WERI-Rb-1 (cell line): ENCODE results near the gene S100A1.

Experiments used
- DNase-seq: peaks from one replicate; pipeline ENCODE4 v3.0.0-alpha.2; 2020
- H3K27ac ChIP-seq: fragments of 250-450 bp; sonication (Bioruptor Pico); 2 replicates; pipeline ENCODE4 v1.5.1; 2020; ENCODE audit warnings: mild to moderate bottlenecking, moderate library complexity
- H3K27me3 ChIP-seq: fragments of 250-450 bp; sonication (Bioruptor Pico); 2 replicates; pipeline ENCODE4 v1.5.1; 2021; ENCODE audit warnings: mild to moderate bottlenecking, low read depth, moderate library complexity; ENCODE audit not compliant: insufficient read depth, severe bottlenecking
- H3K36me3 ChIP-seq: fragments of 250-450 bp; sonication (Bioruptor Pico); 2 replicates; pipeline ENCODE4 v1.5.1; 2020; ENCODE audit warnings: mild to moderate bottlenecking, moderate library complexity
- H3K4me3 ChIP-seq: 2 replicates; pipeline ENCODE4 v1.5.1; 2011; ENCODE audit warnings: low read depth, mild to moderate bottlenecking, control low read depth, low read length
- H3K9me3 ChIP-seq: fragments of 250-450 bp; sonication (Bioruptor Pico); 2 replicates; pipeline ENCODE4 v1.5.1; 2021; ENCODE audit warnings: mild to moderate bottlenecking, moderate library complexity; ENCODE audit not compliant: severe bottlenecking
- TF ChIP-seq, protein P1 (sequence below): IDR thresholded peaks from 2 replicates; pipeline ENCODE4 v1.5.1; 2011; ENCODE audit warnings: low read depth, mild to moderate bottlenecking, control low read depth, inconsistent platforms, low read length

The S100A1 gene

GRCh38 chr1:153651771-153652170, 23.5 kb downstream of the S100A1 start:
- Histone ChIP-seq H3K36me3 (peaks cover 9% of the 10 kb centered on the region), H3K27ac (no peak overlapping the region), H3K9me3 (peaks cover 2% of the 10 kb centered on the region), H3K4me3 (no peak overlapping the region), H3K27me3 (no peaks in the 10 kb centered on the region)
- TF ChIP-seq, protein P1, sequence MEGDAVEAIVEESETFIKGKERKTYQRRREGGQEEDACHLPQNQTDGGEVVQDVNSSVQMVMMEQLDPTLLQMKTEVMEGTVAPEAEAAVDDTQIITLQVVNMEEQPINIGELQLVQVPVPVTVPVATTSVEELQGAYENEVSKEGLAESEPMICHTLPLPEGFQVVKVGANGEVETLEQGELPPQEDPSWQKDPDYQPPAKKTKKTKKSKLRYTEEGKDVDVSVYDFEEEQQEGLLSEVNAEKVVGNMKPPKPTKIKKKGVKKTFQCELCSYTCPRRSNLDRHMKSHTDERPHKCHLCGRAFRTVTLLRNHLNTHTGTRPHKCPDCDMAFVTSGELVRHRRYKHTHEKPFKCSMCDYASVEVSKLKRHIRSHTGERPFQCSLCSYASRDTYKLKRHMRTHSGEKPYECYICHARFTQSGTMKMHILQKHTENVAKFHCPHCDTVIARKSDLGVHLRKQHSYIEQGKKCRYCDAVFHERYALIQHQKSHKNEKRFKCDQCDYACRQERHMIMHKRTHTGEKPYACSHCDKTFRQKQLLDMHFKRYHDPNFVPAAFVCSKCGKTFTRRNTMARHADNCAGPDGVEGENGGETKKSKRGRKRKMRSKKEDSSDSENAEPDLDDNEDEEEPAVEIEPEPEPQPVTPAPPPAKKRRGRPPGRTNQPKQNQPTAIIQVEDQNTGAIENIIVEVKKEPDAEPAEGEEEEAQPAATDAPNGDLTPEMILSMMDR, result no peak
- no peak for DNase-seq

DNA sequence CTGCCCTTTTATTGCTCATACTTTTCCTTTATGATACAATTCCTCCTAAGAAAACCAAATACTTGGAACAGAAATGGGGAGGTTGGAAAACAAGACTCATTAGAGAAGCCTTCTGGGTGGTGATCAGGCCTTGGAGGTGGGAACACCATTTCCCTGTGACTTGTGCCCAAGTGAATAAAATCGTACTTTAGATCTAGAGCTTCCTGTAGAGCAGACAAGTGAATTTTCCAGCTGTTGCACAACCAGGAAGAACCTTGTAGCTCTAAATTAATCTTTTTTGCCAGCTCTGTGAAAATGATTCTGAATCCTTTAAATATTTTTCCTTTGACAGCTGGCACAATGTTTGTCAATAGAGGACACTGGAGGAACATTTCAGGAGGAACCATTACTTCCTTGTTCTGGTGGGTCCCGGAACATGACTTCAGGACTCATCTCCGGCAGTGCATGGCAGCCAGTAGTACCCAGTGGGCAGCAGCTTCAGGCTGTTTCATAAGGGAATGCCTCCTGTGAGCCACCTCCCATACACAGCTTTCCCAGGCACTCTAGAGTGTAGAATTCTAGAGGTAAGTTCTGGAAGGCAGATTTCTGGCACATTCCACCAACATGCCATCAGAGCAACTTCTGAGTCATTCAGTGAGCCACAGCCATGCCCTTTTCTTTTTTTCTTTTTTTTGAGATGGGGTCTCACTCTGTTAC, 24.7 kb downstream of the S100A1 start:
- TF ChIP-seq, protein P1, result no peak
- H3K9me3 ChIP-seq, result peaks cover 2% of the 10 kb centered on the region
- no peaks in the 10 kb centered on the region for H3K36me3 ChIP-seq
- no peaks in the 10 kb centered on the region for H3K27me3 ChIP-seq
- no peak for DNase-seq
- no peak overlapping the region for H3K27ac ChIP-seq
- no peak overlapping the region for H3K4me3 ChIP-seq

GRCh38 chr1:153655333-153655732, 27.1 kb downstream of the S100A1 start:
- H3K36me3 ChIP-seq, result peaks cover 11% of the 10 kb centered on the region
- no peaks in the 10 kb centered on the region for H3K27me3 ChIP-seq
- H3K27ac ChIP-seq, result no peak overlapping the region
- TF ChIP-seq, protein P1, result no peak
- DNase-seq, result no peak
- no peak overlapping the region for H3K4me3 ChIP-seq
- H3K9me3 ChIP-seq, result no peaks in the 10 kb centered on the region

DNA sequence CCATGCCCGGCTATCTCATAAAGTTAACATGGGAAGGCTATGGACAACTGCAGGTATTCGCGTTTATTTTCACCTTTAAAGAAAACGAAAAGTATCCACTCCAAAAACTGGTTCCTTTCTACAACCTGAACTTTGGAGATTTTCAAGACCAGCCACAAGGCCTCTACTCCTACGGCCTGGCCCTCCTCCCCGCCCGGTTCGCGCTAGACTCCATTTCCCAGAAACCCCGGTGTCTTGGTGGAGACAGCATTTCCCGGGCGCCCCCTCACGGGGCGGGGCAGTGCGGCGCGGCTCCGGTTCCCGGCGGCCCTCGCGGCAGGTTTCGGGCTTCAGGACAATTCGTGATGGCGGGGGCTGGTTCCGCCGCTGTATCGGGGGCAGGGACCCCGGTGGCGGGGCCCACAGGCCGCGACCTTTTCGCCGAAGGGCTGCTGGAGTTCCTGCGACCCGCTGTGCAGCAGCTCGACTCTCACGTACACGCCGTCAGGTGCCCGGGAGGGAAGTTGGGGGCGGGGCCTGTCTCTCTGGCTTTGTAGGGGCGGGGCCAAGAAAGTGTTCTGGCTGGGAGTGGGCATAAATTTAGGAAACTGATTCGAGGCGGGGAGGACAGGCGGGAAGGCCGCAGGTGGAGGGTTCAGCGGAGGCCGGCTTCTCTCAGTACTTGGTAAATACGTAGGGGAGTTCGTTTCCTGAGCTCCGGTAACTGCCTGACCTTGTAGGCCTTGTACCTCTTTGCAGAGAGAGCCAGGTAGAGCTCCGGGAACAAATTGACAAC, 30.4 kb downstream of the S100A1 start, which contains the start of gene SNAPIN:
Gene SNAPIN, plus strand, starts transcription at position 304 of the 775 bp plus-strand sequence. Its CDS starts 41 bp downstream, at position 345.
- DNase-seq, result peak; percentile 100
- peaks cover 44% of the 10 kb centered on the region for H3K36me3 ChIP-seq
- no peaks in the 10 kb centered on the region for H3K27me3 ChIP-seq
- peak within 1 kb of the TSS; percentile 67 for H3K4me3 ChIP-seq
- H3K27ac ChIP-seq, result peak within 1 kb of the TSS; percentile 96
- TF ChIP-seq, protein P1, result peak; percentile 39; the same call in 1 of the 2 replicates
- no peaks in the 10 kb centered on the region for H3K9me3 ChIP-seq

- Histone ChIP-seq H3K9me3 (no peaks in the 10 kb centered on the region), H3K27ac (peak overlapping the region; percentile 96), H3K27me3 (no peaks in the 10 kb centered on the region), H3K36me3 (peaks cover 49% of the 10 kb centered on the region), H3K4me3 (peak overlapping the region; percentile 67)
- DNase-seq, result no peak
- TF ChIP-seq, protein P1, result no peak
Observed at GRCh38 chr1:153659175-153659534, 30.9 kb downstream of the S100A1 start.
